ENCODE results near the gene ZNF322. TPM values are rescaled to one million over a fixed set of nuclear protein-coding genes. Genes with fewer than 3 reads are reported as not detected.
A peak's percentile ranks its signal among the peaks of the same experiment; 100 is the strongest.

ZNF322 gene
- polyA plus RNA-seq, 1 of the 3 experiments (the other 2 are of a cell fraction) = 4.0 TPM

GRCh38 chr6:26597389-26597766, 62.2 kb downstream of the ZNF322 start:
- no peak for DNase-seq
- TF ChIP-seq ZBTB33 (IDR thresholded peaks at IDR 0.05; ENCODE audit: borderline replicate concordance, low read depth) (no peak), GATA2 (CRISPR knock-in tag; IDR thresholded peaks at IDR 0.05) (no peak), MEF2A (IDR thresholded peaks at IDR 0.05; ENCODE audit: borderline replicate concordance, low read depth) (no peak), SMC3 (IDR thresholded peaks at IDR 0.05; ENCODE audit: low read depth, low read length) (no peak), NFIC (IDR thresholded peaks at IDR 0.05; ENCODE audit: borderline replicate concordance) (no peak), MXI1 (IDR thresholded peaks at IDR 0.05; ENCODE audit: low read depth, low read length) (no peak), NRF1 (IDR thresholded peaks at IDR 0.05; ENCODE audit: low read depth, low read length) (no peak), GABPA (IDR thresholded peaks at IDR 0.05; ENCODE audit: low read depth) (no peak), TCF12 (IDR thresholded peaks at IDR 0.05) (no peak), RFX5 (IDR thresholded peaks at IDR 0.05; ENCODE audit: low read length) (no peak), RAD21 (IDR thresholded peaks at IDR 0.05; ENCODE audit: low read length) (no peak), CTCF (IDR thresholded peaks at IDR 0.05) (no peak), USF2 (IDR thresholded peaks at IDR 0.05; ENCODE audit: borderline replicate concordance, low read depth, low read length) (no peak)
- Histone ChIP-seq H2AFZ (ENCODE audit: low read depth) (no peak overlapping the region; the same call in 1 of the 2 replicates), H3K9me3 (no peaks in the 10 kb centered on the region), H3K79me2 (ENCODE audit: insufficient read depth) (peaks cover 25% of the 10 kb centered on the region), H3K36me3 (replicated peaks in 1 of 2; ENCODE audit: control insufficient read depth in 1 of 2, insufficient read depth in 2 of 2, low read length in 1 of 2) (peaks cover 21 to 25% of the 10 kb centered on the region in 2 experiments), H3F3A (replicated peaks; ENCODE audit: insufficient read depth) (peaks cover 27% of the 10 kb centered on the region), H3K27ac (ENCODE audit: low read depth in 2 of 2, low read length in 1 of 2) (peak overlapping the region in 1 of 2 experiments; percentile 90; a peak in 1 of 4 replicates), H3K4me3 (ENCODE audit: low read depth in 2 of 2, low read length in 1 of 2) (peak overlapping the region; percentile 72 to 94), H3K27me3 (ENCODE audit: insufficient read depth) (no peaks in the 10 kb centered on the region), H3K9me2 (no peaks in the 10 kb centered on the region), H3K4me1 (ENCODE audit: control insufficient read depth in 1 of 2, insufficient read depth in 2 of 2, low read depth in 1 of 2, low read length in 1 of 2) (peaks cover 5 to 15% of the 10 kb centered on the region in 2 experiments; a peak in 3 of 4 replicates), H3K9ac (peak overlapping the region; percentile 95), H4K20me1 (ENCODE audit: insufficient read depth) (no peaks in the 10 kb centered on the region), H3K4me2 (peak overlapping the region; percentile 91)
- ChIA-PET CTCF (interaction anchor here (0.8 to 0.9 kb wide), 2 partner anchors 11 to 256 kb away, joined by 3 read pairs; no protein-coding TSS in a partner anchor), POLR2A (no interaction called here)
- 0% methylated on average over 8 of the region's 10 CpGs for WGBS (ENCODE audit: low lambda C conversion rate)
